Measurements from ENCODE around the gene PCCA.
A peak's percentile ranks its signal among the peaks of the same experiment; 100 is the strongest.
"Not testable (repeated sequence)": the region's sequence is repeated elsewhere in the genome, so short reads cannot be mapped to it uniquely, and the experiment has no call there.

The PCCA gene

GRCh38 chr13:100069278-100069677, 19.6 kb upstream of the PCCA start:
- H3K4me3 ChIP-seq: no peak overlapping the region
- no peaks in the 10 kb centered on the region for H3K27me3 ChIP-seq
- no peaks in the 10 kb centered on the region for H3K9me3 ChIP-seq
- no peak for TF ChIP-seq CTCF (IDR thresholded peaks at IDR 0.05)
- no peaks in the 10 kb centered on the region for H3K36me3 ChIP-seq
- H3K27ac ChIP-seq: no peak overlapping the region
- intact Hi-C loops (cut with DNase I; ENCODE audit: low total_unique reads): no loop called here
- no peaks in the 10 kb centered on the region for H3K4me1 ChIP-seq
- DNase-seq: no peak

- H3K4me3 ChIP-seq: no peak overlapping the region
- no peak overlapping the region for H3K27ac ChIP-seq
- intact Hi-C loops (cut with DNase I; ENCODE audit: low total_unique reads): no loop called here
- TF ChIP-seq CTCF (IDR thresholded peaks at IDR 0.05): no peak
- H3K9me3 ChIP-seq: no peaks in the 10 kb centered on the region
- H3K36me3 ChIP-seq: no peaks in the 10 kb centered on the region
- no peaks in the 10 kb centered on the region for H3K27me3 ChIP-seq
- H3K4me1 ChIP-seq: no peaks in the 10 kb centered on the region
- DNase-seq: no peak
These were observed 12.9 kb upstream of the PCCA start for GRCh38 chr13:100075700-100076587.

GRCh38 chr13:100079003-100079402, 9.9 kb upstream of the PCCA start:
- H3K4me3 ChIP-seq; H3K36me3 ChIP-seq; intact Hi-C loops (cut with DNase I; ENCODE audit: low total_unique reads); H3K9me3 ChIP-seq; H3K27me3 ChIP-seq; H3K4me1 ChIP-seq; DNase-seq; H3K27ac ChIP-seq: not testable (repeated sequence)

- H3K9me3 ChIP-seq; H3K27ac ChIP-seq; H3K4me3 ChIP-seq; DNase-seq; intact Hi-C loops (cut with DNase I; ENCODE audit: low total_unique reads); H3K4me1 ChIP-seq; H3K36me3 ChIP-seq; H3K27me3 ChIP-seq: not testable (repeated sequence)
These were observed 5.5 kb upstream of the PCCA start for GRCh38 chr13:100083401-100083800.

GRCh38 chr13:100088273-100088643, 635 bp upstream of the PCCA start:
- peaks cover 0 to 26% (median 19%) of the 10 kb centered on the region in 4 donors for H3K4me1 ChIP-seq
- H3K4me3 ChIP-seq: peak overlapping the region; percentile 77 to 79
- no peaks in the 10 kb centered on the region for H3K9me3 ChIP-seq
- no peaks in the 10 kb centered on the region for H3K36me3 ChIP-seq
- no peak for TF ChIP-seq CTCF (IDR thresholded peaks at IDR 0.05)
- H3K27me3 ChIP-seq: no peaks in the 10 kb centered on the region
- DNase-seq: no peak
- peak overlapping the region; percentile 79 to 80 for H3K27ac ChIP-seq
- intact Hi-C loops (cut with DNase I; ENCODE audit: low total_unique reads): no loop called here

GRCh38 chr13:100089465-100090032, 656 bp downstream of the PCCA start:
- peak overlapping the region; percentile 77 to 79 for H3K4me3 ChIP-seq
- intact Hi-C loops (cut with DNase I; ENCODE audit: low total_unique reads): no loop called here
- DNase-seq: no peak
- H3K27me3 ChIP-seq: no peaks in the 10 kb centered on the region
- H3K9me3 ChIP-seq: no peaks in the 10 kb centered on the region
- peaks cover 0 to 26% (median 19%) of the 10 kb centered on the region in 4 donors for H3K4me1 ChIP-seq
- peak overlapping the region; percentile 79 to 80 for H3K27ac ChIP-seq
- H3K36me3 ChIP-seq: no peaks in the 10 kb centered on the region
- TF ChIP-seq CTCF (IDR thresholded peaks at IDR 0.05): no peak
